Suprapubic skin (tissue), 4 donors: ENCODE results near the gene TREH. TPM values are rescaled to one million over a fixed set of nuclear protein-coding genes. Genes with fewer than 3 reads are reported as not detected.
"Not testable (repeated sequence)": the region's sequence is repeated elsewhere in the genome, so short reads cannot be mapped to it uniquely, and the experiment has no call there.

Experiments used
- DNase-seq, 2 donors: peaks; one replicate each; pipeline ENCODE4 v3.0.0-alpha.2; 2019; ENCODE audit warnings: low spot score in 2 of 2
- H3K27ac ChIP-seq: fragments of 200-600 bp; sonication (generic); one replicate; pipeline ENCODE4 v1.5.1; 2019
- H3K27me3 ChIP-seq: fragments of 200-600 bp; sonication (generic); one replicate; pipeline ENCODE4 v1.5.1; 2019
- H3K36me3 ChIP-seq: fragments of 200-600 bp; sonication (generic); one replicate; pipeline ENCODE4 v1.5.1; 2019
- H3K4me1 ChIP-seq: fragments of 200-600 bp; sonication (generic); one replicate; pipeline ENCODE4 v1.5.1; 2019
- H3K4me3 ChIP-seq: fragments of 200-600 bp; sonication (generic); one replicate; pipeline ENCODE4 v1.5.1; 2019; ENCODE audit warnings: mild to moderate bottlenecking
- H3K9me3 ChIP-seq: fragments of 200-600 bp; sonication (generic); one replicate; pipeline ENCODE4 v1.5.1; 2019
- EP300 ChIP-seq: sonication (generic); formaldehyde crosslinking; IDR thresholded peaks from one replicate; pipeline ENCODE4 v1.6.1; 2017; ENCODE audit warnings: antibody characterized with exemption
- POLR2A ChIP-seq, 2 donors: fragments of 450-650 bp; IDR thresholded peaks; one replicate each; pipeline ENCODE4 v1.6.1; 2017; ENCODE audit warnings: antibody characterized with exemption in 2 of 2, mild to moderate bottlenecking in 2 of 2, moderate library complexity in 2 of 2
- POLR2AphosphoS5 ChIP-seq, 3 donors: sonication (generic); formaldehyde crosslinking; IDR thresholded peaks; one replicate each; pipeline ENCODE4 v1.6.1; 2017; ENCODE audit warnings: antibody characterized with exemption in 3 of 3
- WGBS: methylation state at CpG from one replicate; pipeline ENCODE4 v1.1.5; 2018; 5-methylcytosine and 5-hydroxymethylcytosine counted together
- total RNA-seq, 4 donors: library from RNA; depleted of rRNA; stranded (reverse); fragments of >200 nt; gene quantifications; one replicate each; pipeline ENCODE4 v1.1.0, GENCODE V29; 2016
- TF ChIP-seq, protein P1 (sequence below), 2 donors: fragments of 200-600 bp in 1 of 2; fragments of 450-650 bp in 1 of 2; sonication (generic) in 1 of 2; IDR thresholded peaks; one replicate each; pipeline ENCODE4 v1.5.1; 2016 to 2019; ENCODE audit warnings: antibody characterized with exemption in 2 of 2, mild to moderate bottlenecking in 1 of 2, moderate library complexity in 1 of 2

Gene TREH
- total RNA-seq, 4 donors from 2014 or later, result not detected

DNA sequence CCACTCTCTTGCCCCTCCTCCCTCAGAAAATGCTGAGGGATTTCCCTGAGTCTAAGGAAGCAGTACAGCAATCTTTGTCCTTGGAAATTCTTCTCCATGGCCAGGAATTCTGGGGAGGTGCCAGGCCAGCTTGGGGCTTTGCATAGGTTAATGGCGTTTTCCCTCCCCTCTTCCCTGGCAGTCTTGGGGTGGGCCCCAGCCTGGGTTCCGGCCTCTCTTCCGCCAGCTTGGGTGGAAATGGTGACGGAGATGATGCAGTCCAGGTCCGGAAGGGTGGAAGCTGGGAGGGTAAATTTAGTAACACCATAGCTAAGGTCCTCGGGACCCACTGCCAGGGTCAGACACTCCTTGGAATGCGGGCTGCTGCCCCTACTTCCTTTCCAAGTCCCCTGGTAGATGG, 67.1 kb downstream of the TREH start:
- H3K4me1 ChIP-seq, result peaks cover 53% of the 10 kb centered on the region
- peak; percentile 60 to 72 for DNase-seq
- H3K27me3 ChIP-seq, result peaks cover 5% of the 10 kb centered on the region
- H3K9me3 ChIP-seq, result no peaks in the 10 kb centered on the region
- H3K27ac ChIP-seq, result peak overlapping the region; percentile 45
- no peak for TF ChIP-seq POLR2AphosphoS5 (IDR thresholded peaks at IDR 0.05)
- TF ChIP-seq POLR2A (IDR thresholded peaks at IDR 0.05), result no peak
- no peak for TF ChIP-seq EP300
- TF ChIP-seq, protein P1, sequence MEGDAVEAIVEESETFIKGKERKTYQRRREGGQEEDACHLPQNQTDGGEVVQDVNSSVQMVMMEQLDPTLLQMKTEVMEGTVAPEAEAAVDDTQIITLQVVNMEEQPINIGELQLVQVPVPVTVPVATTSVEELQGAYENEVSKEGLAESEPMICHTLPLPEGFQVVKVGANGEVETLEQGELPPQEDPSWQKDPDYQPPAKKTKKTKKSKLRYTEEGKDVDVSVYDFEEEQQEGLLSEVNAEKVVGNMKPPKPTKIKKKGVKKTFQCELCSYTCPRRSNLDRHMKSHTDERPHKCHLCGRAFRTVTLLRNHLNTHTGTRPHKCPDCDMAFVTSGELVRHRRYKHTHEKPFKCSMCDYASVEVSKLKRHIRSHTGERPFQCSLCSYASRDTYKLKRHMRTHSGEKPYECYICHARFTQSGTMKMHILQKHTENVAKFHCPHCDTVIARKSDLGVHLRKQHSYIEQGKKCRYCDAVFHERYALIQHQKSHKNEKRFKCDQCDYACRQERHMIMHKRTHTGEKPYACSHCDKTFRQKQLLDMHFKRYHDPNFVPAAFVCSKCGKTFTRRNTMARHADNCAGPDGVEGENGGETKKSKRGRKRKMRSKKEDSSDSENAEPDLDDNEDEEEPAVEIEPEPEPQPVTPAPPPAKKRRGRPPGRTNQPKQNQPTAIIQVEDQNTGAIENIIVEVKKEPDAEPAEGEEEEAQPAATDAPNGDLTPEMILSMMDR (IDR thresholded peaks at IDR 0.05), result no peak
- H3K4me3 ChIP-seq, result no peak overlapping the region
- H3K36me3 ChIP-seq, result peaks cover 25% of the 10 kb centered on the region
- 62% methylated on average over 7 of the region's 7 CpGs for WGBS

DNA sequence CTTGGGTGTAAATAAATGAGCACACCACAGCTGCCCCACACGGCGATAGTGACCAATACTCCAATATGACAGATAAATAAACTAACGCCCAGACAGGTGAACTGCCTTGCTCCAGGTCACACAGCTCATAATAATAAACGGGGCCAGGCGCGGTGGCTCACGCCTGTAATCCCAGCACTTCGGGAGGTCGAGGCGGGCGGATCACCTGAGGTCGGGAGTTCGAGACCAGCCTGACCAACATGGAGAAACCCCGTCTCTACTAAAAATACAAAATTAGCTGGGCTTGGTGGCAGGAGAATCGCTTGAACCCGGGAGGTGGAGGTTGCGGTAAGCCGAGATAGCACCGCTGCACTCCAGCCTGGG, 68.0 kb downstream of the TREH start:
- H3K4me3 ChIP-seq, result not testable (repeated sequence)
- 73% methylated on average over 19 of the region's 19 CpGs for WGBS

DNA sequence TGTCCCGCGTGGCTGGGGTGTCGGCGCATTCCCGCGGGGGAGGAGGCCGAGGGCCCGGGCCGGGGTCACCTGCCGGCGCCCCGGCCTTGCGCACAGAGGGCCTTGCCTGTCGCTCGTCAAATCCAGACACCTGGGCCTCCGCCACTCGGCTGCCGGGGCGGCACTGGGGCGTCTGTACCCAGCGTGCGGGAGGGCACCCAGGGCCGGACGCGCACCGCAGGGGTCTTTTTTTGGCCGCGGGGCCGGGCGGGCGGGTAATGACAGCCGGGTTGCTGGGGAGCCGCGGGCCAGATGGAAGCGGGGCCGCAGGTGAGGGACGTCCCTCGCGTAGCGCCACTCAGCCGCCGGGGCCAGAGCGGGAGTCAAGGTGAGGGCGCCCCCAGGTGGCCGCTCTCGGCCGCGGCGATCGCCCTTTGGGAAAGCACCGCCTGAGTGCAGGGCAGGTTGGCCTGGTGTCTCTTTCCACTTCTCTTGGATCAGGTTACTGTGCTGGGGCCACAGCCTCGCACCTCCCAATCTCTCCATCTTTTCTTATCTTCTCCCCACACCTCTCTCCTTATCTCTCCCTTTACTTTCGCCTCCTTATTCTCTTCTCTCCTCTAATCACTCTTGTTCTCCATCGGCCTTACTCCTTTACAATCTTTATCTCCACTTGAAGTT, 68.5 kb downstream of the TREH start:
- 15% methylated on average over 25 of the region's 54 CpGs for WGBS
- peak; percentile 82 to 89 for DNase-seq
- Histone ChIP-seq H3K9me3 (no peaks in the 10 kb centered on the region), H3K36me3 (peaks cover 19% of the 10 kb centered on the region), H3K4me1 (peaks cover 60% of the 10 kb centered on the region), H3K27me3 (peaks cover 5% of the 10 kb centered on the region), H3K4me3 (peak overlapping the region; percentile 69), H3K27ac (peak overlapping the region; percentile 70)
- TF ChIP-seq POLR2AphosphoS5 (IDR thresholded peaks at IDR 0.05) (peak in 1 of 3 donors; percentile 11), POLR2A (IDR thresholded peaks at IDR 0.05) (no peak)
- TF ChIP-seq, protein P1 (IDR thresholded peaks at IDR 0.05), result peak; percentile 53 to 87

More for the DNA sequence above, 68.0 kb downstream of the TREH start:
- peaks cover 24% of the 10 kb centered on the region for H3K36me3 ChIP-seq
- DNase-seq, result peak; percentile 37 to 65
- H3K27me3 ChIP-seq, H3K9me3 ChIP-seq, H3K27ac ChIP-seq: not testable (repeated sequence)
- H3K4me1 ChIP-seq, result peaks cover 55% of the 10 kb centered on the region

DNA sequence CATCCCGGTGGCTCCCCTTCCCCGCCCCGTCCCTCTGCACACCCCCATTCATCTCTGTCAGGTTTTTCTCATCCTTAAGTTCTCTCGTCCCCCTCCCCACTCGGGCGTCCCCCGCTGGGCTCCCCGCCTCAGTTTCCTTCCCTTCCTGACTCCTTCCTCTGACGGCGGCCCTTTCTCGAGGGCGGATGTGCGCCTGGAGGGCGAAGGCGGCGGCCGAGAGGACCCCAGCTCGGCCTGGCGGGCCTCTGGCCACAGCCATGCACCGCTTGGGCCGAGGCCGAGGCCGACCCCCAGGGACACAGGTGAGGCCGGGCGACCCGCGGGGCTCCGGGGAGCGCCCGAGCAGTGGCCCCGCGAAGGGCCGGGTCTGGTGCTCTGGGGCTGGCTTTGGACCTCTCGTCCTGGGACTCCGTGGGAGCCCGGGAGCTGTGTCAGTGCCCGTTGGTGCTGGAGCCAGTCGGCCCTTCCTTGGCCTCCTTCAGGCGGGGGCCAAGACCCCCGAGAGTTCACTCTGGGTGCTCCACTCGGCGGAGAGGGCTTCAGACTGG, 69.2 kb downstream of the TREH start:
- H3K27me3 ChIP-seq, result peaks cover 5% of the 10 kb centered on the region
- TF ChIP-seq POLR2A (IDR thresholded peaks at IDR 0.05) (no peak), EP300 (no peak), POLR2AphosphoS5 (IDR thresholded peaks at IDR 0.05) (no peak)
- no peaks in the 10 kb centered on the region for H3K9me3 ChIP-seq
- peaks cover 66% of the 10 kb centered on the region for H3K4me1 ChIP-seq
- peak; percentile 73 to 80 for DNase-seq
- H3K27ac ChIP-seq, result peak overlapping the region; percentile 70
- H3K4me3 ChIP-seq, result peak overlapping the region; percentile 69
- H3K36me3 ChIP-seq, result peaks cover 13% of the 10 kb centered on the region
- 24% methylated on average over 35 of the region's 42 CpGs for WGBS

DNA sequence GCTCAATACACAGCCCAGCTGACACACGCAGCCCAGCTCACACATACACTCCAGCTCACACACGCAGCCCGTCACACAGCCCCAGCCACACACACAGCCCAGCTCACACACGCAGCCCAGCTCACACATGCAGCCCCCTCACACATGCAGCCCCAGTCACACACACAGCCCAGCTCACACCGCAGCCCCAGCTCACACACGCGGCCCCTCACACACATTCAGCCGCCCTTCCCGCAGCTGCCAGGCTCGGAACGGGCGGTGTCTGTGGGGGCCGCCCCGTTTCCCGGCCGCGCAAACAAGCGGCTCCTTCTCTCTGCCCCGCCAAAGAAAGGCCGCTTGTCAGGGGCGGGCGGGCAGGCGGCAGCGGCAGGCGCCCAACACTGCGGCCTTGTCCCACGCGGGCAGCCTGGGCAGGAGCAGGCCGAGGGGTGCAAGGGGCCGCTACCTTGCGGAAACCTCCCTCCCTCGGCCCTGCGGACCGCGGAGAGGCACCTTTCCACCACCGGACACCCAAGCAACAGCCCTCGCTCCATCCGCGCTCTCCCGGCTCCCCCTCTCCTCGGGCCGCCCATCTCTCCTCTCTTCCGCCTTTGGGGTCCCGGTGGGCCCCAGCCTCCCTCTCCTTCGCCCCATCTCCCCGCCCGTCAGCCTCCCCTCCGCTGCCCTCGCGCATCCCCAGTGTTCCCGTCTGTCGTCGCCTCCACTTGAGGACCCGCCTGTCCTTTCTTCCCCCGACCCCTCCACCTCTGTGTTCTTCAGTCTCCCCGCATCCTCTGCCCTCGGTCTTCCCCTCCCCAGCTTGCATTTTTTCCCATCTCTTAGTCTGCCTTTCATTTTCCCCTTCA, 69.8 kb downstream of the TREH start:
- Histone ChIP-seq H3K4me1 (peaks cover 73% of the 10 kb centered on the region), H3K4me3 (peak overlapping the region; percentile 69), H3K36me3 (peaks cover 10% of the 10 kb centered on the region), H3K27me3 (peaks cover 5% of the 10 kb centered on the region), H3K27ac (peak overlapping the region; percentile 95), H3K9me3 (no peaks in the 10 kb centered on the region)
- WGBS, result 41% methylated on average over 28 of the region's 57 CpGs
- DNase-seq, result peak; percentile 68 to 78
- TF ChIP-seq EP300 (no peak), POLR2AphosphoS5 (IDR thresholded peaks at IDR 0.05) (peak in 1 of 3 donors; percentile 23), POLR2A (IDR thresholded peaks at IDR 0.05) (no peak)
- TF ChIP-seq, protein P1 (IDR thresholded peaks at IDR 0.05), result no peak
